NOMO-1 (cell line): Measurements from ENCODE around the gene RANBP3L.
"Not testable (repeated sequence)": the region's sequence is repeated elsewhere in the genome, so short reads cannot be mapped to it uniquely, and the experiment has no call there.

ENCODE experiments used
- DNase-seq, 2 experiments: peaks; one replicate each; lab custom pipeline; 2025; ENCODE audit not compliant: unreplicated experiment in 2 of 2; lab: John Stamatoyannopoulos, UW

Gene RANBP3L

GRCh38 chr5:36209664-36210063 lies 92.0 kb downstream of the RANBP3L start:
- no peak for DNase-seq

DNA sequence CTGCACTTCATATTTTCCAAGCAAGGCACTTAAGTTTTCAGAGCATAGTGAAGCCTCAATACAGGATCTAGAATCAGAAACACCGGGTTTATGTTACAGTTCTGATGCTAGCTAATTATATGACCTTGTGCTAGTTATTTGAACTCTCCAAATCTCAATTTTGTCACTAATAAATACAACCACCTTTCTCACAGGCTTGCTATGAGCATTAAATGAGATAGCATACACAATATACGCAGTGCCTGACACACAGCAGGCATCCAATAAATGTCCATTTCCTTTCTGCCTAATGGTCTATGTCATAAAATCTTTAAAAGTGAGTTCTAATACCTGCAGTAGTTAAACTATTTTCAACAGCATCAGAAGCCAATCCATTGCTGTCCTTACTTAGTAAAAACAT lies 92.9 kb downstream of the RANBP3L start:
- no peak for DNase-seq

- DNase-seq, result no peak
These were observed 94.8 kb downstream of the RANBP3L start for GRCh38 chr5:36206913-36207312.

- DNase-seq, result no peak
These were observed 96.4 kb downstream of the RANBP3L start for GRCh38 chr5:36205329-36205728.

- DNase-seq, result no peak
These were observed 99.2 kb downstream of the RANBP3L start for GRCh38 chr5:36202521-36202961.

DNA sequence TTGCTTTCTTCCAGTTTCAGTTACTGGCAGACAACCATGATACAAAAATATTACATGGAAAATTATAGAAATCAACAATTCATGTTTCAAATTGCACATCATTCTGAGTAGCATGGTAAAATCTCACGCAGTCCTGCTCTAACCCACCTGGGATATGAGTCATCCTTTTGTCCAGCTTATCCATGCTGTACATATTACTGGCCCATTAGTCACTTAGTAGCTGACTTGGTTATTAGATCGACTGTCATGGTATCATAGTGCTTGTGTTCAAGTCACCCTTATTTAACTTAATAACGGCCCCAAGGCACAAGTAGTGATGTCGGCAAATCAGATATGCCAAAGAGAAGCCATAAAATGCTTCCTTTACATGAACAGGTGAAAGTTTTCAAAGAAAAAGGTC lies 101.2 kb downstream of the RANBP3L start:
- no peak for DNase-seq

GRCh38 chr5:36199620-36200019 lies 102.1 kb downstream of the RANBP3L start:
- DNase-seq, result no peak

GRCh38 chr5:36198783-36199182 lies 102.9 kb downstream of the RANBP3L start:
- DNase-seq, result not testable (repeated sequence)
